Peyer's patch (tissue), 4 donors: Measurements from ENCODE around the gene RAI2. TPM values are rescaled to one million over a fixed set of nuclear protein-coding genes. Genes with fewer than 3 reads are reported as not detected.

Experiments used
- DNase-seq, 3 donors: peaks; one replicate each; pipeline ENCODE4 v3.0.0-alpha.2; 2017 to 2019
- H3K27ac ChIP-seq, 4 donors: fragments of 200-600 bp; sonication (generic); one replicate each; pipeline ENCODE4 v1.5.1; 2016 to 2019
- H3K27me3 ChIP-seq, 2 donors: fragments of 200-600 bp; sonication (generic); one replicate each; pipeline ENCODE4 v1.5.1; 2019
- H3K36me3 ChIP-seq, 3 donors: fragments of 200-600 bp; sonication (generic); one replicate each; pipeline ENCODE4 v1.5.1; 2016 to 2019
- H3K4me1 ChIP-seq, 4 donors: fragments of 200-600 bp; sonication (generic); one replicate each; pipeline ENCODE4 v1.5.1; 2016 to 2019
- H3K4me3 ChIP-seq, 4 donors: fragments of 200-600 bp; sonication (generic); 1 replicate in 3 of 4; 2 replicates in 1 of 4; pipeline ENCODE4 v1.5.1; 2016 to 2019; ENCODE audit warnings: mild to moderate bottlenecking in 1 of 4
- H3K9me3 ChIP-seq, 4 donors: fragments of 200-600 bp; sonication (generic); one replicate each; pipeline ENCODE4 v1.5.1; 2016 to 2019; ENCODE audit warnings: mild to moderate bottlenecking in 1 of 4
- CTCF ChIP-seq, 6 experiments: fragments of 450-650 bp in 4 of 6; fragments of 200-600 bp in 2 of 6; sonication (generic) in 1 of 6; IDR thresholded peaks; one replicate each; pipeline ENCODE4 v1.5.1; 2017 to 2019; ENCODE audit warnings: antibody characterized with exemption in 6 of 6, mild to moderate bottlenecking in 3 of 6, moderate library complexity in 1 of 6
- POLR2A ChIP-seq, 2 donors: fragments of 450-650 bp; IDR thresholded peaks; one replicate each; pipeline ENCODE4 v1.5.1; 2017; ENCODE audit warnings: antibody characterized with exemption in 2 of 2, mild to moderate bottlenecking in 2 of 2, moderate library complexity in 2 of 2
- total RNA-seq, 4 donors: library from RNA; depleted of rRNA; stranded (reverse); fragments of >200 nt; gene quantifications; one replicate each; pipeline ENCODE4 v1.1.0, GENCODE V29; 2016

RAI2 gene
- 10 to 100 TPM in 2 of 4 donors, 1 to 10 TPM in 2; 5.4 to 25.6 (median 9.9) TPM for total RNA-seq

- Histone ChIP-seq H3K27ac (peak within 1 kb of the TSS in 3 of 4 donors; percentile 55 to 70 (median 57)), H3K4me3 (peak within 1 kb of the TSS; percentile 12 to 63 (median 42)), H3K27me3 (no peaks in the 10 kb centered on the region), H3K9me3 (no peaks in the 10 kb centered on the region), H3K36me3 (no peaks in the 10 kb centered on the region), H3K4me1 (no peaks in the 10 kb centered on the region)
- no peak for TF ChIP-seq POLR2A (IDR thresholded peaks at IDR 0.05)
- no peak for TF ChIP-seq CTCF (IDR thresholded peaks at IDR 0.05)
- peak; percentile 17 to 55 (median 53) for DNase-seq
Observed at GRCh38 chrX:17860811-17861488, at the start of gene RAI2. Gene RAI2 (minus strand): TSS chrX:17861298. CDS start chrX:17802010, 59,288 bp downstream.

- H3K9me3 ChIP-seq: no peaks in the 10 kb centered on the region
- H3K4me3 ChIP-seq: no peak overlapping the region
- H3K36me3 ChIP-seq: no peaks in the 10 kb centered on the region
- no peaks in the 10 kb centered on the region for H3K27me3 ChIP-seq
- DNase-seq: no peak
- H3K4me1 ChIP-seq: no peaks in the 10 kb centered on the region
- TF ChIP-seq CTCF (IDR thresholded peaks at IDR 0.05) (peak in 1 of 6 experiments; percentile 10), POLR2A (IDR thresholded peaks at IDR 0.05) (no peak)
- no peak overlapping the region for H3K27ac ChIP-seq
Observed at GRCh38 chrX:17888421-17888820, 27.3 kb upstream of the RAI2 start.

- Histone ChIP-seq H3K27me3 (no peaks in the 10 kb centered on the region), H3K4me3 (no peak overlapping the region)
Observed at GRCh38 chrX:17882680-17883079, 21.6 kb upstream of the RAI2 start.

GRCh38 chrX:17878028-17878670, 17.1 kb upstream of the RAI2 start:
- no peak for DNase-seq
- H3K36me3 ChIP-seq: no peaks in the 10 kb centered on the region
- no peak for TF ChIP-seq POLR2A (IDR thresholded peaks at IDR 0.05)

More at GRCh38 chrX:17882680-17883079, 21.6 kb upstream of the RAI2 start:
- H3K4me1 ChIP-seq: no peaks in the 10 kb centered on the region
- no peak for DNase-seq
- no peak overlapping the region for H3K27ac ChIP-seq
- no peaks in the 10 kb centered on the region for H3K9me3 ChIP-seq
- H3K36me3 ChIP-seq: no peaks in the 10 kb centered on the region
- no peak for TF ChIP-seq POLR2A (IDR thresholded peaks at IDR 0.05)
- no peak for TF ChIP-seq CTCF (IDR thresholded peaks at IDR 0.05)

GRCh38 chrX:17876135-17876534, 15.0 kb upstream of the RAI2 start:
- Histone ChIP-seq H3K9me3 (no peaks in the 10 kb centered on the region), H3K27me3 (no peaks in the 10 kb centered on the region), H3K27ac (no peak overlapping the region), H3K36me3 (no peaks in the 10 kb centered on the region), H3K4me3 (no peak overlapping the region), H3K4me1 (no peaks in the 10 kb centered on the region)
- TF ChIP-seq CTCF (IDR thresholded peaks at IDR 0.05): peak in 3 of 6 experiments; percentile 14 to 21 (median 20)
- TF ChIP-seq POLR2A (IDR thresholded peaks at IDR 0.05): no peak
- DNase-seq: no peak

More at GRCh38 chrX:17878028-17878670, 17.1 kb upstream of the RAI2 start:
- H3K4me1 ChIP-seq: no peaks in the 10 kb centered on the region
- H3K9me3 ChIP-seq: no peaks in the 10 kb centered on the region
- no peak overlapping the region for H3K27ac ChIP-seq
- no peak overlapping the region for H3K4me3 ChIP-seq
- H3K27me3 ChIP-seq: no peaks in the 10 kb centered on the region

GRCh38 chrX:17869580-17869979, 8.5 kb upstream of the RAI2 start:
- Histone ChIP-seq H3K27me3 (no peaks in the 10 kb centered on the region), H3K27ac (no peak overlapping the region), H3K4me1 (no peaks in the 10 kb centered on the region), H3K9me3 (no peaks in the 10 kb centered on the region), H3K36me3 (no peaks in the 10 kb centered on the region), H3K4me3 (no peak overlapping the region)
- no peak for DNase-seq
- no peak for TF ChIP-seq CTCF (IDR thresholded peaks at IDR 0.05)
- TF ChIP-seq POLR2A (IDR thresholded peaks at IDR 0.05): no peak
